IMR-90 (cell line): Measurements from ENCODE around the gene AURKA. TPM values are rescaled to one million over a fixed set of nuclear protein-coding genes. Genes with fewer than 3 reads are reported as not detected.

Experiments used
- ATAC-seq: fragments of 200-7000 bp; cut with Tn5 transposase; 2 replicates; pipeline ENCODE4 v1.9.1; 2020; ENCODE audit warnings: low read depth, mild to moderate bottlenecking, moderate library complexity
- BruUV-seq: library from RNA; stranded (reverse); fragments of 400-500 nt; replicated peaks from 2 replicates; lab custom pipeline; 2021; lab: Mats Ljungman, UMichigan
- CTCF ChIA-PET: fragments of 300-600 bp; formaldehyde crosslinking; extraction: SDS; loops from one replicate; lab custom pipeline; 2021; ENCODE audit warnings: antibody characterized with exemption; lab: Yijun Ruan, JAX
- POLR2A ChIA-PET: fragments of 300-600 bp; sonication (Branson Sonifier 250); formaldehyde crosslinking; loops from one replicate; lab custom pipeline; 2022; ENCODE audit warnings: antibody characterized with exemption; ENCODE audit not compliant: unreplicated experiment; lab: Charles Lee
- DNase-seq: peaks from one replicate; pipeline ENCODE4 v3.0.0; 2013
- H2AFZ ChIP-seq: replicated peaks from 2 replicates; pipeline ENCODE3; 2013; ENCODE audit warnings: low read length, mild to moderate bottlenecking; ENCODE audit not compliant: poor library complexity
- H2AK5ac ChIP-seq: 2 replicates; pipeline ENCODE4 v1.6.1; 2013; ENCODE audit warnings: low read depth, low read length, inconsistent platforms
- H2AK9ac ChIP-seq: replicated peaks from 2 replicates; pipeline ENCODE3; 2013; ENCODE audit warnings: mild to moderate bottlenecking, low read depth, low read length, moderate library complexity; ENCODE audit not compliant: poor library complexity
- H2BK120ac ChIP-seq: 2 replicates; pipeline ENCODE4 v1.6.1; 2013; ENCODE audit warnings: low read depth, low read length, inconsistent platforms
- H2BK15ac ChIP-seq: 3 replicates; pipeline ENCODE4 v1.6.1; 2013; ENCODE audit warnings: low read depth, low read length, inconsistent platforms
- H2BK20ac ChIP-seq: 2 replicates; pipeline ENCODE4 v1.6.1; 2013; ENCODE audit warnings: low read depth, mild to moderate bottlenecking, inconsistent platforms, low read length, moderate library complexity
- H2BK5ac ChIP-seq: 2 replicates; pipeline ENCODE4 v1.6.1; 2013; ENCODE audit warnings: mild to moderate bottlenecking, low read depth, low read length, inconsistent platforms; ENCODE audit not compliant: poor library complexity, severe bottlenecking
- H3K14ac ChIP-seq: replicated peaks from 2 replicates; pipeline ENCODE4 v1.6.1; 2013; ENCODE audit warnings: low read depth, low read length, inconsistent platforms
- H3K18ac ChIP-seq: 2 replicates; pipeline ENCODE4 v1.6.1; 2013; ENCODE audit warnings: low read depth, low read length, control low read depth
- H3K23ac ChIP-seq: 2 replicates; pipeline ENCODE4 v1.6.1; 2013; ENCODE audit warnings: low read depth, low read length, inconsistent platforms
- H3K27ac ChIP-seq: 2 replicates; pipeline ENCODE4 v1.5.1; 2013; ENCODE audit warnings: mild to moderate bottlenecking, control low read depth, low read length; ENCODE audit not compliant: insufficient read depth
- H3K27me3 ChIP-seq: 2 replicates; pipeline ENCODE4 v1.6.1; 2013; ENCODE audit warnings: low read length; ENCODE audit not compliant: control insufficient read depth, insufficient read depth
- H3K36me3 ChIP-seq: 2 replicates; pipeline ENCODE4 v1.6.1; 2013; ENCODE audit warnings: low read length, mixed read lengths; ENCODE audit not compliant: control insufficient read depth, insufficient read depth
- H3K4ac ChIP-seq: 2 replicates; pipeline ENCODE4 v1.6.1; 2013; ENCODE audit warnings: low read depth, low read length, inconsistent platforms
- H3K4me1 ChIP-seq: 2 replicates; pipeline ENCODE4 v1.6.1; 2013; ENCODE audit warnings: low read length, mixed read lengths; ENCODE audit not compliant: control insufficient read depth, insufficient read depth
- H3K4me2 ChIP-seq: 2 replicates; pipeline ENCODE4 v1.6.1; 2013; ENCODE audit warnings: low read depth, mild to moderate bottlenecking, control low read depth, low read length, moderate library complexity
- H3K4me3 ChIP-seq: 2 replicates; pipeline ENCODE4 v1.5.1; 2013; ENCODE audit warnings: low read depth, mild to moderate bottlenecking, control low read depth, low read length, moderate library complexity; ENCODE audit not compliant: insufficient read depth
- H3K56ac ChIP-seq: 2 replicates; pipeline ENCODE4 v1.6.1; 2013; ENCODE audit warnings: low read length, inconsistent platforms; ENCODE audit not compliant: insufficient read depth; ENCODE audit errors: extremely low read depth
- H3K79me1 ChIP-seq, 2 experiments: 2 replicates each; pipeline ENCODE4 v1.6.1; 2013; ENCODE audit warnings: low read length in 2 of 2, inconsistent platforms in 1 of 2, low read depth in 1 of 2
- H3K9ac ChIP-seq: 2 replicates; pipeline ENCODE4 v1.6.1; 2013; ENCODE audit warnings: low read depth, low read length, control low read depth
- H3K9me1 ChIP-seq: 2 replicates; pipeline ENCODE4 v1.6.1; 2013; ENCODE audit warnings: low read length, inconsistent platforms; ENCODE audit not compliant: insufficient read depth
- H3K9me3 ChIP-seq: 2 replicates; pipeline ENCODE4 v1.6.1; 2013; ENCODE audit warnings: low read length; ENCODE audit not compliant: control insufficient read depth, insufficient read depth
- H4K20me1 ChIP-seq: 2 replicates; pipeline ENCODE4 v1.6.1; 2013; ENCODE audit warnings: low read length, inconsistent platforms; ENCODE audit not compliant: insufficient read depth
- H4K5ac ChIP-seq: 2 replicates; pipeline ENCODE4 v1.6.1; 2013; ENCODE audit warnings: mild to moderate bottlenecking, low read depth, low read length, control low read depth
- H4K8ac ChIP-seq, 2 experiments: 2 replicates each; pipeline ENCODE4 v1.6.1; 2013; ENCODE audit warnings: low read depth in 2 of 2, low read length in 2 of 2, control low read depth in 1 of 2, inconsistent platforms in 1 of 2
- H4K91ac ChIP-seq: 2 replicates; pipeline ENCODE4 v1.6.1; 2013; ENCODE audit warnings: low read depth, low read length, inconsistent platforms; ENCODE audit not compliant: insufficient read depth
- BHLHE40 ChIP-seq: fragments of 150-350 bp; IDR thresholded peaks from 2 replicates; pipeline ENCODE4 v1.6.1; 2016; ENCODE audit warnings: mild to moderate bottlenecking, low read depth, low read length
- CEBPB ChIP-seq: IDR thresholded peaks from 2 replicates; pipeline ENCODE4 v1.6.1; 2012; ENCODE audit warnings: low read depth, low read length, improper control_type of control experiment
- CHD1 ChIP-seq: IDR thresholded peaks from 2 replicates; pipeline ENCODE4 v1.6.1; 2012; ENCODE audit warnings: low read depth, low read length, improper control_type of control experiment
- FOS ChIP-seq: fragments of 150-350 bp; IDR thresholded peaks from 2 replicates; pipeline ENCODE4 v1.6.1; 2016; ENCODE audit warnings: low read depth, low read length
- MAFK ChIP-seq: IDR thresholded peaks from 2 replicates; pipeline ENCODE4 v1.6.1; 2012; ENCODE audit warnings: low read depth, low read length, improper control_type of control experiment
- MAZ ChIP-seq: IDR thresholded peaks from 2 replicates; pipeline ENCODE4 v1.6.1; 2012; ENCODE audit warnings: low read depth, mild to moderate bottlenecking, low read length, improper control_type of control experiment, moderate library complexity, borderline replicate concordance
- MXI1 ChIP-seq: IDR thresholded peaks from 2 replicates; pipeline ENCODE4 v1.6.1; 2012; ENCODE audit warnings: low read depth, mild to moderate bottlenecking, low read length, moderate library complexity, borderline replicate concordance
- NFE2L2 ChIP-seq: fragments of 150-350 bp; IDR thresholded peaks from 2 replicates; pipeline ENCODE4 v1.6.1; 2016; ENCODE audit warnings: low read depth, mild to moderate bottlenecking, low read length
- POLR2A ChIP-seq: IDR thresholded peaks from 2 replicates; pipeline ENCODE4 v1.6.1; 2012; ENCODE audit warnings: mild to moderate bottlenecking, low read depth, low read length
- RAD21 ChIP-seq: IDR thresholded peaks from 2 replicates; pipeline ENCODE4 v1.6.1; 2012; ENCODE audit warnings: low read length, improper control_type of control experiment
- RCOR1 ChIP-seq: IDR thresholded peaks from 2 replicates; pipeline ENCODE4 v1.6.1; 2012; ENCODE audit warnings: mild to moderate bottlenecking, low read length, improper control_type of control experiment; ENCODE audit not compliant: insufficient replicate concordance
- RFX5 ChIP-seq: IDR thresholded peaks from 2 replicates; pipeline ENCODE4 v1.8.0; 2012; ENCODE audit warnings: low read depth, mild to moderate bottlenecking, low read length, moderate library complexity
- SMC3 ChIP-seq: fragments of 150-350 bp; IDR thresholded peaks from 2 replicates; pipeline ENCODE4 v1.6.1; 2016; ENCODE audit warnings: low read depth, mild to moderate bottlenecking, antibody characterized with exemption, low read length, moderate library complexity
- USF2 ChIP-seq: fragments of 150-350 bp; IDR thresholded peaks from 2 replicates; pipeline ENCODE4 v1.6.1; 2017; ENCODE audit warnings: mild to moderate bottlenecking, antibody characterized with exemption, low read length, low read depth
- WGBS, 2 experiments: methylation state at CpG; one replicate each; pipeline versions ENCODE4 v1.1.5 to v1.1.7; 2013; ENCODE audit warnings: missing lambda C conversion rate in 2 of 2; ENCODE audit not compliant: insufficient read length in 1 of 2; ENCODE audit errors: extremely low coverage in 2 of 2; 5-methylcytosine and 5-hydroxymethylcytosine counted together
- dilution Hi-C: fragments of 300-500 bp; cut with HindIII; formaldehyde crosslinking; loops from one replicate; pipeline ENCODE4 v1.14.3; 2018; ENCODE audit warnings: low sequenced_read_pairs; ENCODE audit not compliant: unreplicated experiment
- in situ Hi-C: fragments of 300-500 bp; cut with MboI; formaldehyde crosslinking; loops from 3 replicates; pipeline ENCODE4 v1.14.3; 2019; ENCODE audit warnings: low sequenced_read_pairs, inconsistent platforms, mixed read lengths
- intact Hi-C: fragments of 100-400 bp; cut with micrococcal nuclease; formaldehyde crosslinking; loops from 2 replicates; pipeline ENCODE4 v1.10.0; 2022
- polyA plus RNA-seq, 3 experiments: library from polyadenylated mRNA; depleted of rRNA; stranded (reverse); fragments of >200 nt; gene quantifications; 2 replicates each; pipeline ENCODE4 v1.2.3, GENCODE V29; 2012; ENCODE audit warnings: low replicate concordance in 1 of 3
- total RNA-seq: library from RNA; depleted of rRNA; stranded (reverse); fragments of >200 nt; gene quantifications from 2 replicates; pipeline ENCODE4 v1.2.3, GENCODE V29; 2012
- TF ChIP-seq, protein P1 (sequence below): fragments of 150-350 bp; IDR thresholded peaks from 2 replicates; pipeline ENCODE4 v1.6.1; 2016; ENCODE audit warnings: low read depth, mild to moderate bottlenecking, low read length, moderate library complexity, borderline replicate concordance
- TF ChIP-seq, protein P2 (sequence below): conservative IDR thresholded peaks from 2 replicates; pipeline ENCODE4 v1.5.1; 2012; ENCODE audit warnings: mild to moderate bottlenecking, low read depth, low read length, improper control_type of control experiment

AURKA gene
- total and polyA plus RNA-seq, 2 of the 4 experiments (the other 2 are of a cell fraction) = 68.0 to 83.3 TPM

DNA sequence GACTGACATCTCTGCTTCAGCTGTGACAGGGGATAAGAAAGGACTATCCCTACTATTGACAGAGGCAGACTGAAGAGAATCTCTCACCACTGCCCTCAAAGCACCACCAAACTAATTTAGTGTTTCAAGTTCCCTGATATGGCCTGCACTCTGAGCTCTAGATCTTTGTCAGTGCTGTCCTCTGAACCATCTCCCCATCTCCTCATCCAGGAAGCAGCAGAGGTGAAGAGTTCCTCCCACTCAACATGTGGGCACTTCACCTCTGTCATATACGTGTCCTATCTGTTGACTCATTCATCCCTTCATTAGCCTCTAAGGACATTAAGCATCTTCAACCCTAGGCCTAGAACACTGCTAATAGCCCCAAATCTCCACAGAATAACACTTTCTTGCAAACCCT, 19.2 kb downstream of the AURKA start:
- Histone ChIP-seq H3K27ac (no peak overlapping the region), H3K36me3 (peaks cover 15% of the 10 kb centered on the region), H3K23ac (no peak overlapping the region), H4K20me1 (no peaks in the 10 kb centered on the region), H3K4ac (no peak overlapping the region), H3K4me1 (no peaks in the 10 kb centered on the region), H3K56ac (no peak overlapping the region), H2BK15ac (no peak overlapping the region), H2AK9ac (no peak overlapping the region), H3K9me3 (no peaks in the 10 kb centered on the region), H3K14ac (no peak overlapping the region), H3K4me3 (no peak overlapping the region), H3K79me1 (peaks cover 39 to 49% of the 10 kb centered on the region in 2 experiments), H3K18ac (no peak overlapping the region; the same call in 1 of the 2 replicates), H2AK5ac (no peak overlapping the region), H3K9me1 (peaks cover 9% of the 10 kb centered on the region), H3K9ac (no peak overlapping the region), H4K8ac (no peak overlapping the region), H3K27me3 (no peaks in the 10 kb centered on the region), H2AFZ (no peak overlapping the region), H2BK5ac (no peak overlapping the region), H4K91ac (no peak overlapping the region), H2BK20ac (no peak overlapping the region), H4K5ac (0 out of 2 replicates have a peak overlapping the region, but pooled peaks have one; percentile 6), H3K4me2 (no peak overlapping the region), H2BK120ac (0 out of 2 replicates have a peak overlapping the region, but pooled peaks have one; percentile 19)
- DNase-seq = no peak
- WGBS, 2 experiments = 83% methylated on average over 1 of the region's 1 CpG; no CpG with 5 or more reads in 1 of the 2 experiments
- ATAC-seq = no peak
- in situ Hi-C loops (loop anchor here (25.0 kb wide), 1 partner anchor 414 kb away; no protein-coding TSS in a partner anchor), intact Hi-C loops (no loop called here), dilution Hi-C loops (no loop called here)
- no peak for TF ChIP-seq BHLHE40
- TF ChIP-seq RFX5 = no peak
- TF ChIP-seq MXI1 = no peak
- TF ChIP-seq NFE2L2 = no peak
- no peak for TF ChIP-seq CEBPB
- TF ChIP-seq RCOR1 = no peak
- TF ChIP-seq CHD1 = no peak
- TF ChIP-seq, protein P1, sequence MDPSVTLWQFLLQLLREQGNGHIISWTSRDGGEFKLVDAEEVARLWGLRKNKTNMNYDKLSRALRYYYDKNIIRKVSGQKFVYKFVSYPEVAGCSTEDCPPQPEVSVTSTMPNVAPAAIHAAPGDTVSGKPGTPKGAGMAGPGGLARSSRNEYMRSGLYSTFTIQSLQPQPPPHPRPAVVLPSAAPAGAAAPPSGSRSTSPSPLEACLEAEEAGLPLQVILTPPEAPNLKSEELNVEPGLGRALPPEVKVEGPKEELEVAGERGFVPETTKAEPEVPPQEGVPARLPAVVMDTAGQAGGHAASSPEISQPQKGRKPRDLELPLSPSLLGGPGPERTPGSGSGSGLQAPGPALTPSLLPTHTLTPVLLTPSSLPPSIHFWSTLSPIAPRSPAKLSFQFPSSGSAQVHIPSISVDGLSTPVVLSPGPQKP = no peak
- no peak for TF ChIP-seq RAD21
- TF ChIP-seq, protein P2, sequence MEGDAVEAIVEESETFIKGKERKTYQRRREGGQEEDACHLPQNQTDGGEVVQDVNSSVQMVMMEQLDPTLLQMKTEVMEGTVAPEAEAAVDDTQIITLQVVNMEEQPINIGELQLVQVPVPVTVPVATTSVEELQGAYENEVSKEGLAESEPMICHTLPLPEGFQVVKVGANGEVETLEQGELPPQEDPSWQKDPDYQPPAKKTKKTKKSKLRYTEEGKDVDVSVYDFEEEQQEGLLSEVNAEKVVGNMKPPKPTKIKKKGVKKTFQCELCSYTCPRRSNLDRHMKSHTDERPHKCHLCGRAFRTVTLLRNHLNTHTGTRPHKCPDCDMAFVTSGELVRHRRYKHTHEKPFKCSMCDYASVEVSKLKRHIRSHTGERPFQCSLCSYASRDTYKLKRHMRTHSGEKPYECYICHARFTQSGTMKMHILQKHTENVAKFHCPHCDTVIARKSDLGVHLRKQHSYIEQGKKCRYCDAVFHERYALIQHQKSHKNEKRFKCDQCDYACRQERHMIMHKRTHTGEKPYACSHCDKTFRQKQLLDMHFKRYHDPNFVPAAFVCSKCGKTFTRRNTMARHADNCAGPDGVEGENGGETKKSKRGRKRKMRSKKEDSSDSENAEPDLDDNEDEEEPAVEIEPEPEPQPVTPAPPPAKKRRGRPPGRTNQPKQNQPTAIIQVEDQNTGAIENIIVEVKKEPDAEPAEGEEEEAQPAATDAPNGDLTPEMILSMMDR = no peak
- no peak for TF ChIP-seq USF2
- no peak for TF ChIP-seq MAZ
- TF ChIP-seq POLR2A = no peak
- TF ChIP-seq FOS = no peak
- TF ChIP-seq MAFK = no peak
- TF ChIP-seq SMC3 = no peak
- BruUV-seq = no TSS peak
- CTCF ChIA-PET = interaction anchor here (0.6 to 0.7 kb wide), 2 partner anchors 8 to 10 kb away, joined by 3 read pairs; no protein-coding TSS in a partner anchor
- POLR2A ChIA-PET = interaction anchor here (0.5 kb wide), 1 partner anchor 81 kb away, joined by 3 read pairs; no protein-coding TSS in a partner anchor
